Sigmoid colon (tissue), 7 donors: Measurements from ENCODE around the gene SETD1B. TPM values are rescaled to one million over a fixed set of nuclear protein-coding genes. Genes with fewer than 3 reads are reported as not detected.

ENCODE experiments used
- DNase-seq: peaks from one replicate; pipeline ENCODE4 v3.0.0-alpha.2; 2019
- H3K27ac ChIP-seq, 4 donors: fragments of 200-600 bp; sonication (generic); one replicate each; pipeline ENCODE4 v1.5.1; 2016 to 2019; ENCODE audit warnings: mild to moderate bottlenecking in 1 of 4
- H3K27me3 ChIP-seq, 3 donors: fragments of 200-600 bp; sonication (generic); one replicate each; pipeline ENCODE4 v1.5.1; 2019; ENCODE audit warnings: mild to moderate bottlenecking in 1 of 3
- H3K36me3 ChIP-seq, 4 donors: fragments of 200-600 bp; sonication (generic); one replicate each; pipeline ENCODE4 v1.5.1; 2016 to 2019
- H3K4me1 ChIP-seq, 4 donors: fragments of 200-600 bp; sonication (generic); one replicate each; pipeline ENCODE4 v1.5.1; 2017 to 2019
- H3K4me3 ChIP-seq, 4 donors: fragments of 200-600 bp; sonication (generic); one replicate each; pipeline ENCODE4 v1.5.1; 2017 to 2019; ENCODE audit warnings: mild to moderate bottlenecking in 2 of 4, moderate library complexity in 1 of 4
- H3K9me3 ChIP-seq, 4 donors: fragments of 200-600 bp in 3 of 4; sonication (generic) in 3 of 4; one replicate each; pipeline versions ENCODE4 v1.5.1 to v1.6.1; 2013 to 2019
- EP300 ChIP-seq, 4 donors: sonication (generic); formaldehyde crosslinking; IDR thresholded peaks; one replicate each; pipeline ENCODE4 v1.6.1; 2017; ENCODE audit warnings: antibody characterized with exemption in 4 of 4
- POLR2A ChIP-seq, 2 donors: fragments of 450-650 bp; IDR thresholded peaks; one replicate each; pipeline ENCODE4 v1.6.1; 2016; ENCODE audit warnings: antibody characterized with exemption in 2 of 2, mild to moderate bottlenecking in 2 of 2, moderate library complexity in 2 of 2
- POLR2AphosphoS5 ChIP-seq, 4 donors: sonication (generic); formaldehyde crosslinking; IDR thresholded peaks; one replicate each; pipeline ENCODE4 v1.6.1; 2017; ENCODE audit warnings: antibody characterized with exemption in 4 of 4
- WGBS, 2 donors: extraction: QIAGEN DNeasy Blood & Tissue Kit; methylation state at CpG; one replicate each; pipeline ENCODE4 v1.1.7; 2013; 5-methylcytosine and 5-hydroxymethylcytosine counted together
- intact Hi-C: fragments of 100-400 bp; cut with DNase I; formaldehyde crosslinking; loops from one replicate; pipeline ENCODE4 v1.15.1; 2023
- polyA plus RNA-seq, 3 donors: library from polyadenylated mRNA; stranded (reverse); fragments of 200-250 nt; gene quantifications; one replicate each; pipeline ENCODE4 v1.2.3, GENCODE V29; 2013
- total RNA-seq, 4 donors: library from RNA; depleted of rRNA; stranded (reverse); fragments of >200 nt; gene quantifications; one replicate each; pipeline ENCODE4 v1.1.0, GENCODE V29; 2016
- TF ChIP-seq, protein P1 (sequence below), 4 experiments: fragments of 450-650 bp in 3 of 4; fragments of 200-600 bp in 1 of 4; IDR thresholded peaks; one replicate each; pipeline ENCODE4 v1.5.1; 2016 to 2019; ENCODE audit warnings: antibody characterized with exemption in 4 of 4, mild to moderate bottlenecking in 3 of 4, moderate library complexity in 2 of 4
- donor health status: healthy with polysubstance abuse.
- donor health status: Bipolar disorder and iron deficiency.
- donor health status: healthy.

Gene SETD1B
- total and polyA plus RNA-seq, 7 donors = 2.4 to 16.9 (median 8.2) TPM

DNA sequence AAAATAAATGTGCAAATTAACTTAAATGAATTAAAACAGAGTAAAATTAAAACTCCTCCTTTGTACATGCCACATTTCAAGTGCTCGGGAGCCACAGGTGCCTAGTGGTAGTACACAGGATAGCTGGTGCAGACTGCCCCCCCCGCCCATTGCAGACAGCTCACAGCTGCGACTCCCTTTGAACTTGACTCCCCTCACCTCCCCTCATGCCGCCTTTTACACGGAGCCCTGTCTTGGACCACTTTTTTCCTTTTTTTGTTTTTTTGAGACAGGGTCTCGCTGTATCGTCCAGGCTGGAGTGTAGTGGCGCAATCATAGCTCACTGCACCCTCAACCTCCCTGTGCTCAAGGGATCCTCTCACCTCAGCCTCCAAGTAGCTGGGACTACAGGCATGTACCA is 11.5 kb downstream of the SETD1B start:
- H3K27ac ChIP-seq = no peak overlapping the region
- H3K36me3 ChIP-seq = peaks cover 54 to 68% (median 63%) of the 10 kb centered on the region in 4 donors
- H3K27me3 ChIP-seq = no peaks in the 10 kb centered on the region
- peaks cover 0 to 38% (median 32%) of the 10 kb centered on the region in 4 donors for H3K4me1 ChIP-seq
- no peak for DNase-seq
- H3K4me3 ChIP-seq = no peak overlapping the region
- TF ChIP-seq, protein P1, sequence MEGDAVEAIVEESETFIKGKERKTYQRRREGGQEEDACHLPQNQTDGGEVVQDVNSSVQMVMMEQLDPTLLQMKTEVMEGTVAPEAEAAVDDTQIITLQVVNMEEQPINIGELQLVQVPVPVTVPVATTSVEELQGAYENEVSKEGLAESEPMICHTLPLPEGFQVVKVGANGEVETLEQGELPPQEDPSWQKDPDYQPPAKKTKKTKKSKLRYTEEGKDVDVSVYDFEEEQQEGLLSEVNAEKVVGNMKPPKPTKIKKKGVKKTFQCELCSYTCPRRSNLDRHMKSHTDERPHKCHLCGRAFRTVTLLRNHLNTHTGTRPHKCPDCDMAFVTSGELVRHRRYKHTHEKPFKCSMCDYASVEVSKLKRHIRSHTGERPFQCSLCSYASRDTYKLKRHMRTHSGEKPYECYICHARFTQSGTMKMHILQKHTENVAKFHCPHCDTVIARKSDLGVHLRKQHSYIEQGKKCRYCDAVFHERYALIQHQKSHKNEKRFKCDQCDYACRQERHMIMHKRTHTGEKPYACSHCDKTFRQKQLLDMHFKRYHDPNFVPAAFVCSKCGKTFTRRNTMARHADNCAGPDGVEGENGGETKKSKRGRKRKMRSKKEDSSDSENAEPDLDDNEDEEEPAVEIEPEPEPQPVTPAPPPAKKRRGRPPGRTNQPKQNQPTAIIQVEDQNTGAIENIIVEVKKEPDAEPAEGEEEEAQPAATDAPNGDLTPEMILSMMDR (IDR thresholded peaks at IDR 0.05) = no peak
- TF ChIP-seq EP300 (IDR thresholded peaks at IDR 0.05) (no peak), POLR2AphosphoS5 (IDR thresholded peaks at IDR 0.05) (no peak), POLR2A (IDR thresholded peaks at IDR 0.05) (no peak)
- H3K9me3 ChIP-seq = no peaks in the 10 kb centered on the region
- intact Hi-C loops = no loop called here
- WGBS, 2 donors = 86 to 93% methylated on average over 8 of the region's 8 CpGs

DNA sequence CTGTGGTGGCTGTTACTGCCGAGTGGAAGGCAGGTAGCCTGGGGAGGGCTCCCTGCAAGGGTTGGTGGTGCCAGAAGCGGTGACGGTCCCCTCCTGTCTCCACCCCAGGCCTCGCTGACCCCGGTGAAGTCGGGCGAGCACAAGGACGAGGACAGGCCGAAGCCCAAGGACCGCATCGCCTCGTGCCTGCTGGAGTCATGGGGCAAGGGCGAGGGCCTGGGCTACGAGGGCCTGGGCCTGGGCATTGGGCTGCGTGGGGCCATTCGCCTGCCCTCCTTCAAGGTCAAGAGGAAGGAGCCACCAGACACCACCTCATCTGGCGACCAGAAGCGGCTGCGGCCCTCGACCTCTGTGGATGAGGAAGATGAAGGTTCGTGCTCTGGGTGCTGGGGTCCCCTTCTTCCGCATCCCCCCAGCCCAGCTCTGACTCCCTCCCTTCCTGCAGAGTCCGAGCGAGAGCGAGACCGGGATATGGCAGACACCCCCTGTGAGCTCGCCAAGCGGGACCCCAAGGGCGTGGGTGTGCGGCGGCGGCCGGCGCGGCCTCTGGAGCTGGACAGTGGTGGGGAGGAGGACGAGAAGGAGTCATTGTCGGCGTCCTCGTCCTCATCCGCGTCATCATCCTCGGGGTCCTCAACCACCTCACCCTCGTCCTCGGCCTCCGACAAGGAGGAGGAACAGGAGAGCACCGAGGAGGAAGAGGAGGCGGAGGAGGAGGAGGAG is 13.3 kb downstream of the SETD1B start:
- TF ChIP-seq POLR2A (IDR thresholded peaks at IDR 0.05) = no peak
- TF ChIP-seq, protein P1 (IDR thresholded peaks at IDR 0.05) = no peak
- peaks cover 60 to 78% (median 71%) of the 10 kb centered on the region in 4 donors for H3K36me3 ChIP-seq
- DNase-seq = no peak

DNA sequence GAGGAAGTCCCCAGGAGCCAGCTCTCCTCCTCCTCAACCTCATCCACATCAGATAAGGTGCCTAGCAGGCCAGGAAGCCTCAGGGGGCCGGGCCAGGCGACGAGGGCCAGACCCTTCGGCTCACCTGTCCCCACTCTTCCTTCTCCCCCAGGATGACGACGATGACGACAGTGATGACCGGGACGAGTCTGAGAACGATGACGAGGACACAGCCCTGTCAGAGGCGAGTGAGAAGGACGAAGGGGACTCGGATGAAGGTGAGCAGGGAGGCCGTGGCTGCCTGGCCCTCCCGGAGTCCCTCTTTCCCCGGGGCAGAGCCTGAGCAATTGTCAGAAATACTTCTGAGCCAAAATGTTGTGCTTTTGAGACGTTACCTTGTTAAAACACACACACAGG is 13.8 kb downstream of the SETD1B start:
- no peak for DNase-seq
- intact Hi-C loops = no loop called here
- H3K36me3 ChIP-seq = peaks cover 60 to 84% (median 76%) of the 10 kb centered on the region in 4 donors

More for the DNA sequence above, 13.3 kb downstream of the SETD1B start:
- H3K4me3 ChIP-seq = no peak overlapping the region
- no peak overlapping the region for H3K27ac ChIP-seq
- H3K9me3 ChIP-seq = no peaks in the 10 kb centered on the region
- H3K27me3 ChIP-seq = no peaks in the 10 kb centered on the region
- H3K4me1 ChIP-seq = peaks cover 0 to 20% (median 15%) of the 10 kb centered on the region in 4 donors
- intact Hi-C loops = no loop called here
- 96% methylated on average over 47 of the region's 47 CpGs for WGBS, 2 donors

GRCh38 chr12:121819212-121819949 is 15.6 kb downstream of the SETD1B start:
- H3K27ac ChIP-seq = no peak overlapping the region
- intact Hi-C loops = no loop called here
- peak; percentile 62 for DNase-seq
- H3K9me3 ChIP-seq = no peaks in the 10 kb centered on the region
- no peak overlapping the region for H3K4me3 ChIP-seq
- H3K27me3 ChIP-seq = no peaks in the 10 kb centered on the region
- no peak for TF ChIP-seq POLR2A (IDR thresholded peaks at IDR 0.05)
- TF ChIP-seq EP300 (IDR thresholded peaks at IDR 0.05) = no peak
- TF ChIP-seq, protein P1 (IDR thresholded peaks at IDR 0.05) = no peak
- H3K36me3 ChIP-seq = peaks cover 68 to 100% (median 87%) of the 10 kb centered on the region in 4 donors
- H3K4me1 ChIP-seq = no peaks in the 10 kb centered on the region
- WGBS, 2 donors = 94% methylated on average over 22 of the region's 22 CpGs

More for the DNA sequence above, 13.8 kb downstream of the SETD1B start:
- 96% methylated on average over 18 of the region's 18 CpGs for WGBS, 2 donors
- Histone ChIP-seq H3K4me1 (peaks cover 0 to 14% (median 12%) of the 10 kb centered on the region in 4 donors), H3K27me3 (no peaks in the 10 kb centered on the region), H3K27ac (no peak overlapping the region), H3K4me3 (no peak overlapping the region), H3K9me3 (no peaks in the 10 kb centered on the region)
- no peak for TF ChIP-seq POLR2AphosphoS5 (IDR thresholded peaks at IDR 0.05)
- TF ChIP-seq, protein P1 (IDR thresholded peaks at IDR 0.05) = no peak
- TF ChIP-seq EP300 (IDR thresholded peaks at IDR 0.05) = no peak
- TF ChIP-seq POLR2A (IDR thresholded peaks at IDR 0.05) = no peak
